CD4-positive, alpha-beta T cell (primary cell): ENCODE measurements around the gene LANCL1. TPM values are rescaled to one million over a fixed set of nuclear protein-coding genes. Genes with fewer than 3 reads are reported as not detected.
A peak's percentile ranks its signal among the peaks of the same experiment; 100 is the strongest.

Experiments
- ATAC-seq: fragments of 200-7000 bp; cut with Tn5 transposase; one replicate; pipeline ENCODE4 v1.10.0; 2022; ENCODE audit warnings: mild to moderate bottlenecking; ENCODE audit not compliant: poor library complexity
- CTCF ChIA-PET: fragments of 350-600 bp; sonication (Branson Sonifier 250); formaldehyde crosslinking; loops from one replicate; lab custom pipeline; 2021; ENCODE audit warnings: antibody characterized with exemption, inconsistent platforms; lab: Charles Lee
- POLR2A ChIA-PET: fragments of 350-600 bp; sonication (Branson Sonifier 250); formaldehyde crosslinking; loops from one replicate; lab custom pipeline; 2021; ENCODE audit warnings: antibody characterized with exemption, inconsistent platforms; lab: Charles Lee
- DNase-seq, 14 experiments: peaks; one replicate each; pipeline ENCODE4 v3.0.0-alpha.2; 2013 to 2020; ENCODE audit warnings: mixed read lengths in 2 of 14
- H3K27ac ChIP-seq, 2 donors: one replicate each; pipeline versions ENCODE4 v1.5.1 to v1.7.0; 2013; ENCODE audit warnings: low read length in 2 of 2, low read depth in 1 of 2, mild to moderate bottlenecking in 1 of 2
- H3K27me3 ChIP-seq, 2 experiments: 1 replicate in 1 of 2; 2 replicates in 1 of 2; pipeline versions ENCODE4 v1.6.1 to v1.7.0; 2013; ENCODE audit warnings: low read length in 2 of 2, control low read depth in 1 of 2, mild to moderate bottlenecking in 1 of 2, moderate library complexity in 1 of 2; ENCODE audit not compliant: insufficient read depth in 2 of 2, control insufficient read depth in 1 of 2
- H3K36me3 ChIP-seq: one replicate; pipeline ENCODE4 v1.6.1; 2013; ENCODE audit warnings: low read length, control low read depth; ENCODE audit not compliant: insufficient read depth
- H3K4me1 ChIP-seq: one replicate; pipeline ENCODE4 v1.6.1; 2013; ENCODE audit warnings: low read length, control low read depth; ENCODE audit not compliant: insufficient read depth
- H3K4me3 ChIP-seq: one replicate; pipeline ENCODE4 v1.5.1; 2013; ENCODE audit warnings: mild to moderate bottlenecking, low read length, moderate library complexity
- H3K9me3 ChIP-seq, 2 experiments: 1 replicate in 1 of 2; 2 replicates in 1 of 2; pipeline versions ENCODE4 v1.6.1 to v1.7.0; 2013; ENCODE audit warnings: low read length in 2 of 2, mild to moderate bottlenecking in 2 of 2, control low read depth in 1 of 2, moderate library complexity in 1 of 2; ENCODE audit not compliant: control insufficient read depth in 1 of 2, insufficient read depth in 1 of 2
- H3K27ac Mint-ChIP-seq: one replicate; pipeline ENCODE4 v1.8.0; 2020; ENCODE audit warnings: mixed read lengths
- H3K27me3 Mint-ChIP-seq: one replicate; pipeline ENCODE4 v1.8.0; 2021; ENCODE audit warnings: mixed read lengths
- H3K36me3 Mint-ChIP-seq: one replicate; pipeline ENCODE4 v1.8.0; 2021; ENCODE audit warnings: low read depth, mixed read lengths
- H3K4me1 Mint-ChIP-seq: one replicate; pipeline ENCODE4 v1.8.0; 2021; ENCODE audit warnings: low read depth, mixed read lengths
- H3K4me3 Mint-ChIP-seq: one replicate; pipeline ENCODE4 v1.8.0; 2020; ENCODE audit warnings: mild to moderate bottlenecking, mixed read lengths
- H3K9me3 Mint-ChIP-seq: one replicate; pipeline ENCODE4 v1.8.0; 2020; ENCODE audit warnings: mixed read lengths
- CTCF ChIP-seq: fragments of 200-600 bp; IDR thresholded peaks from one replicate; pipeline ENCODE4 v1.8.0; 2022; ENCODE audit warnings: antibody characterized with exemption, mild to moderate bottlenecking
- intact Hi-C, 2 experiments: fragments of 100-400 bp; cut with DNase I in 1 of 2; cut with micrococcal nuclease in 1 of 2; formaldehyde crosslinking; loops; one replicate each; pipeline versions ENCODE4 v1.15.1 to v1.9.0; 2023 to 2025; cut with DNase I, micrococcal nuclease
- total RNA-seq, 174 experiments: library from RNA in 2 of 174; stranded (reverse) in 2 of 174; gene quantifications; one replicate each; pipeline ENCODE4 v1.2.3 and lab custom pipeline; 2021 to 2026

The LANCL1 gene
- total RNA-seq, 2 experiments from 2014 or later, result 22.4 to 23.3 TPM

- no peak for TF ChIP-seq CTCF
- ChIA-PET POLR2A (no interaction called here), CTCF (no interaction called here)
- no peak for ATAC-seq
- H3K27me3 ChIP-seq, result no peaks in the 10 kb centered on the region
- peaks cover 4% of the 10 kb centered on the region for H3K4me1 Mint-ChIP-seq
- DNase-seq, result no peak
- H3K36me3 ChIP-seq, result no peaks in the 10 kb centered on the region
- H3K27me3 Mint-ChIP-seq, result peaks cover 31% of the 10 kb centered on the region
- H3K4me3 Mint-ChIP-seq, result no peak overlapping the region
- H3K9me3 ChIP-seq, result peaks cover 0 to 18% of the 10 kb centered on the region in 2 experiments
- H3K36me3 Mint-ChIP-seq, result peaks cover 4% of the 10 kb centered on the region
- H3K4me3 ChIP-seq, result no peak overlapping the region
- H3K27ac ChIP-seq, result no peak overlapping the region
- H3K4me1 ChIP-seq, result no peaks in the 10 kb centered on the region
- intact Hi-C loops, result no loop called here
- peaks cover 9% of the 10 kb centered on the region for H3K9me3 Mint-ChIP-seq
- no peak overlapping the region for H3K27ac Mint-ChIP-seq
Measured at GRCh38 chr2:210496512-210496911, 20.0 kb upstream of the LANCL1 start.

DNA sequence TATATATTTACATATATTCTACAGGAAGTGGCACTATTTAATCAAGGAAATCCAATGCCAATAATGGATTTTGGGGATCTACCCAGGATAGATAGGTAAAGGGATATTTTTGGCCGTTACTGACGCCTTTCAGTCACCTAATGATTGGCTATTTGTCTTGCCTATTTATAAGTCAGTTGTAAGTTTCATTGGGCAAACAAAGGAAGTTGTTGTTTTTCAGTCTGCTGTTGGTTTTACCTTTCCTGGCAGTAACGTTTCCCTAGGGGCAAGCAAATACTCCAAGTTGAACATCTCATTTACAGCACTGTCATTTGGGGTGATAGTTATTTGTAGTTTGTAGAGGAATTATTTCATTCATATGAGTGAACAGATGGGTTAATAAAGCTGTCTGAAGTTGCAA is 17.0 kb upstream of the LANCL1 start:
- Mint-ChIP-seq H3K4me3 (no peak overlapping the region), H3K27me3 (peaks cover 20% of the 10 kb centered on the region), H3K36me3 (no peaks in the 10 kb centered on the region), H3K4me1 (peaks cover 4% of the 10 kb centered on the region), H3K9me3 (no peaks in the 10 kb centered on the region), H3K27ac (no peak overlapping the region)
- Histone ChIP-seq H3K9me3 (no peaks in the 10 kb centered on the region), H3K36me3 (no peaks in the 10 kb centered on the region), H3K27ac (no peak overlapping the region), H3K27me3 (no peaks in the 10 kb centered on the region), H3K4me1 (no peaks in the 10 kb centered on the region), H3K4me3 (no peak overlapping the region)
- intact Hi-C loops, result no loop called here
- CTCF ChIA-PET, result interaction anchor here (2.0 kb wide), 1 partner anchor 10 kb away, joined by 8 read pairs; no protein-coding TSS in a partner anchor
- no peak for TF ChIP-seq CTCF
- no peak for DNase-seq
- POLR2A ChIA-PET, result no interaction called here
- ATAC-seq, result no peak

DNA sequence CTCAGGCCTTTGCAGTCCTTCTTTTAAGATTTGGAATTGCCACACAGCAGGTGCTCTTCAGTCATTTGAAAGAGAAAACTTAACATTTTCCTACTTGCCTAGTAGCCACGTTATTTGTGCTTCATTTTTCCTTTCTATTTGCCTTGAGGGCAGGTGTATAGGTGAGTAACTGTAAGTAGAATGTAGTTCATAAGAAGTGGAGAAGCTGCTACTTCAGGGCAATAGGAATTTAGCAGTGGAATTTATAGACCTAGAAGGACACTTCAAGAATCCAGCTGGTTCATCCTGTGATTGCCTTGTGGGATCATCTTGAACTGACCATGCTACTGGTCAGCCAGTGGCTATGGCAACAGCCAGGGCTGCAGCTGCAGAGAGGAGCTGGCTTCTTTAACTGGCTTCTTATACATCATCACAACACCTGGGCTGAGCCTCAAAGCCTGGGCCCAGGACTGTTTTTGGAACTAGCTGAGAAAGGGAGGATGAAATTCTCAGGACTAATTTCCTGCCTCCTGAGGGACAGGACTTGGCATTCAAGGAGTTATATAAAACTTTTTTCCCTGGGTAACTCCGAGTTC is 5.1 kb upstream of the LANCL1 start:
- TF ChIP-seq CTCF, result no peak
- H3K27me3 ChIP-seq, result no peaks in the 10 kb centered on the region
- intact Hi-C loops, result loop anchor here in 1 of 2 experiments (2.0 kb wide), 1 partner anchor 305 kb away; no protein-coding TSS in a partner anchor
- POLR2A ChIA-PET, result no interaction called here
- Mint-ChIP-seq H3K27me3 (no peaks in the 10 kb centered on the region), H3K4me1 (peaks cover 38% of the 10 kb centered on the region), H3K9me3 (peaks cover 7% of the 10 kb centered on the region), H3K36me3 (peaks cover 11% of the 10 kb centered on the region), H3K4me3 (peak overlapping the region; percentile 4), H3K27ac (no peak overlapping the region)
- no peaks in the 10 kb centered on the region for H3K36me3 ChIP-seq
- peaks cover 6 to 13% of the 10 kb centered on the region in 2 experiments for H3K9me3 ChIP-seq
- H3K4me3 ChIP-seq, result no peak overlapping the region
- H3K4me1 ChIP-seq, result peaks cover 9% of the 10 kb centered on the region
- CTCF ChIA-PET, result no interaction called here
- DNase-seq, result no peak
- H3K27ac ChIP-seq, result no peak overlapping the region
- ATAC-seq, result no peak
